ENCODE results near the gene CDH13. TPM values are rescaled to one million over a fixed set of nuclear protein-coding genes. Genes with fewer than 3 reads are reported as not detected.

CDH13 gene
- total and polyA plus RNA-seq, 2 experiments from 2014 or later: 1.6 to 4.4 TPM

DNA sequence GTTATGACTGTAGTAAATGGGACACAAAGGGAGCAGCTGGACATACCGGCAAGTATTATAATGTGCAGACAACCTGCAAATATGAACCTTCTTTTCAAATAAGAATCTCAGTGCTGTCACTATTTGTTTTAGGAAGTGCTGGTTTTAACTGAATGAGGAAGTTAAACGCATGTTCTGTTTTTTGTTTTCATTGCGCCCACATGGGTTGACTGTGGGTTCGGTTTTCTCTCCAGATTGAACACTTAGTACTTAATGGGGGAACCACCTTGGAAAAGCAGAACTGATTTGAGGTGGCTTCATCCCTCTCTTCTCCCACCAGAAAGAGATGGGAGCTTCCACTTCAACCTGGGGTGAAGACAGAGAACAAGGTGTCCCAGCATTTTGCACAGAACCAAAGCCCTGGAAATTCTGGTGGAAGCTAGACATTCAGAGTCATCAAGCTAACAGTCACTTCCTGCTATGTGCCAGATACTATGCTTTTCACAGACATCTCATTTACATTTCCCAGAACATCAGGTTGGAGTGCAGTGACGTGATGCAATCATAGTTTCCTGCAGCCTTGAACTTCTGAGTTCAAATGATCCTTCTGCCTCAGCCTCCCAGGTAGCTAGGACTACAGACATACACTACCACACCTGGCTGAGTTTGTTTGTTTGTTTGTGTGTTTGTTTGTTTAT is 149.8 kb downstream of the CDH13 start:
- Mint-ChIP-seq H3K4me3 (no peak overlapping the region), H3K27ac (no peak overlapping the region), H3K4me1 (peaks cover 4% of the 10 kb centered on the region; the same call in 2 of the 3 replicates), H3K27me3 (ENCODE audit: insufficient read depth, low read depth, poor library complexity) (peaks cover 5% of the 10 kb centered on the region), H3K9me3 (no peaks in the 10 kb centered on the region), H3K36me3 (ENCODE audit: low read depth) (no peaks in the 10 kb centered on the region)
- Histone ChIP-seq H2AFZ (no peak overlapping the region), H3K4me3 (no peak overlapping the region), H4K20me1 (replicated peaks; ENCODE audit: insufficient read depth) (no peaks in the 10 kb centered on the region), H3K27me3 (ENCODE audit: insufficient read depth) (no peaks in the 10 kb centered on the region), H3K27ac (ENCODE audit: low read depth) (no peak overlapping the region), H3F3A (replicated peaks; ENCODE audit: low read depth) (no peaks in the 10 kb centered on the region), H3K9me2 (ENCODE audit: insufficient read depth) (0 out of 2 replicates have a peak, but pooled peaks cover 3% of the 10 kb centered on the region), H3K4me1 (ENCODE audit: insufficient read depth) (peaks cover 2% of the 10 kb centered on the region; the same call in 1 of the 2 replicates), H3K4me2 (no peak overlapping the region), H3K36me3 (ENCODE audit: insufficient read depth) (no peaks in the 10 kb centered on the region), H3K79me2 (replicated peaks; ENCODE audit: insufficient read depth) (no peaks in the 10 kb centered on the region)
- DNase-seq (ENCODE audit: low spot score) (no peak), ATAC-seq (no peak)
- no peak for TF ChIP-seq JUNB (IDR thresholded peaks at IDR 0.05; ENCODE audit: unreplicated experiment)

DNA sequence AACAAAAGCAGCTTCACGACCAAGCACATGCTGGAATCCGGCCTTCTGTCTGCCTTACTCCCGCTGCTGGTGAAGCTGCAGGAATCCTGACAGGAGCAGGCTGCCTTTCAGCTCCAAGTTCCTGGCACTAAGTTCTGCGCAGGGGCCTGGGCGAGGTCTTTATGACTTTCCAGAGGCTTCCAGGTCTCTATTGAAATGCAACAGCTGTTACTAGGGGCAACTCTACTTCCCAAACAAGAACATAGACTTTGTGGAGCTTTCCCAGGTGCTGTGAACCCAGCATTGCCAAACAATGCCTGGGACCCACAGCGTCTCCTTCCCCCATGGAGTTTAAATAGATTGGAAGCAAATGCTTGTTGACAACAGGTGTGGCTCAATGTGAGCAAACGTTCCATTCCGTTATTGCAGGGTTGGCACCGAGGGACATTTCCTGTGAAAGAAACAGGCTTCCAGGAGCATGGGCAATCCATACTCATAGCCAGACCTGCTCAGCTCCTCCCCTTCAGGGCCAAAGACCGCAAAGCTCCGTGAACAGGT is 156.0 kb downstream of the CDH13 start:
- Histone ChIP-seq H3K36me3 (ENCODE audit: insufficient read depth) (no peaks in the 10 kb centered on the region), H4K20me1 (replicated peaks; ENCODE audit: insufficient read depth) (no peaks in the 10 kb centered on the region), H3K9me2 (ENCODE audit: insufficient read depth) (no peaks in the 10 kb centered on the region), H3K27me3 (ENCODE audit: insufficient read depth) (no peaks in the 10 kb centered on the region), H3K4me2 (peak overlapping the region; percentile 61), H3K27ac (ENCODE audit: low read depth) (no peak overlapping the region), H3K4me3 (no peak overlapping the region), H3K4me1 (ENCODE audit: insufficient read depth) (peaks cover 18% of the 10 kb centered on the region), H3F3A (replicated peaks; ENCODE audit: low read depth) (no peaks in the 10 kb centered on the region), H3K79me2 (replicated peaks; ENCODE audit: insufficient read depth) (no peaks in the 10 kb centered on the region), H2AFZ (peak overlapping the region; percentile 76; the same call in 1 of the 2 replicates)
- ATAC-seq (peak; percentile 81), DNase-seq (ENCODE audit: low spot score) (peak; percentile 66)
- peaks cover under 1% of the 10 kb centered on the region for H3K27me3 Mint-ChIP-seq (ENCODE audit: insufficient read depth, low read depth, poor library complexity)
- H3K36me3 Mint-ChIP-seq (ENCODE audit: low read depth): no peaks in the 10 kb centered on the region
- peaks cover 21% of the 10 kb centered on the region for H3K4me1 Mint-ChIP-seq
- H3K4me3 Mint-ChIP-seq: no peak overlapping the region
- no peak overlapping the region for H3K27ac Mint-ChIP-seq
- no peaks in the 10 kb centered on the region for H3K9me3 Mint-ChIP-seq
- TF ChIP-seq JUNB (IDR thresholded peaks at IDR 0.05; ENCODE audit: unreplicated experiment) (no peak), ZNF114 (CRISPR knock-in tag; IDR thresholded peaks at IDR 0.05) (no peak), CREB1 (CRISPR knock-in tag; IDR thresholded peaks at IDR 0.05; ENCODE audit: low read depth) (no peak), STAT1 (IDR thresholded peaks at IDR 0.05; ENCODE audit: unreplicated experiment) (no peak), ZNF331 (CRISPR knock-in tag; IDR thresholded peaks at IDR 0.05; ENCODE audit: low read depth) (no peak), NANOG (IDR thresholded peaks at IDR 0.05; ENCODE audit: borderline replicate concordance) (no peak)
- TF ChIP-seq, protein P1, sequence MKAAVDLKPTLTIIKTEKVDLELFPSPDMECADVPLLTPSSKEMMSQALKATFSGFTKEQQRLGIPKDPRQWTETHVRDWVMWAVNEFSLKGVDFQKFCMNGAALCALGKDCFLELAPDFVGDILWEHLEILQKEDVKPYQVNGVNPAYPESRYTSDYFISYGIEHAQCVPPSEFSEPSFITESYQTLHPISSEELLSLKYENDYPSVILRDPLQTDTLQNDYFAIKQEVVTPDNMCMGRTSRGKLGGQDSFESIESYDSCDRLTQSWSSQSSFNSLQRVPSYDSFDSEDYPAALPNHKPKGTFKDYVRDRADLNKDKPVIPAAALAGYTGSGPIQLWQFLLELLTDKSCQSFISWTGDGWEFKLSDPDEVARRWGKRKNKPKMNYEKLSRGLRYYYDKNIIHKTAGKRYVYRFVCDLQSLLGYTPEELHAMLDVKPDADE (IDR thresholded peaks at IDR 0.05): no peak
- TF ChIP-seq, protein P2, sequence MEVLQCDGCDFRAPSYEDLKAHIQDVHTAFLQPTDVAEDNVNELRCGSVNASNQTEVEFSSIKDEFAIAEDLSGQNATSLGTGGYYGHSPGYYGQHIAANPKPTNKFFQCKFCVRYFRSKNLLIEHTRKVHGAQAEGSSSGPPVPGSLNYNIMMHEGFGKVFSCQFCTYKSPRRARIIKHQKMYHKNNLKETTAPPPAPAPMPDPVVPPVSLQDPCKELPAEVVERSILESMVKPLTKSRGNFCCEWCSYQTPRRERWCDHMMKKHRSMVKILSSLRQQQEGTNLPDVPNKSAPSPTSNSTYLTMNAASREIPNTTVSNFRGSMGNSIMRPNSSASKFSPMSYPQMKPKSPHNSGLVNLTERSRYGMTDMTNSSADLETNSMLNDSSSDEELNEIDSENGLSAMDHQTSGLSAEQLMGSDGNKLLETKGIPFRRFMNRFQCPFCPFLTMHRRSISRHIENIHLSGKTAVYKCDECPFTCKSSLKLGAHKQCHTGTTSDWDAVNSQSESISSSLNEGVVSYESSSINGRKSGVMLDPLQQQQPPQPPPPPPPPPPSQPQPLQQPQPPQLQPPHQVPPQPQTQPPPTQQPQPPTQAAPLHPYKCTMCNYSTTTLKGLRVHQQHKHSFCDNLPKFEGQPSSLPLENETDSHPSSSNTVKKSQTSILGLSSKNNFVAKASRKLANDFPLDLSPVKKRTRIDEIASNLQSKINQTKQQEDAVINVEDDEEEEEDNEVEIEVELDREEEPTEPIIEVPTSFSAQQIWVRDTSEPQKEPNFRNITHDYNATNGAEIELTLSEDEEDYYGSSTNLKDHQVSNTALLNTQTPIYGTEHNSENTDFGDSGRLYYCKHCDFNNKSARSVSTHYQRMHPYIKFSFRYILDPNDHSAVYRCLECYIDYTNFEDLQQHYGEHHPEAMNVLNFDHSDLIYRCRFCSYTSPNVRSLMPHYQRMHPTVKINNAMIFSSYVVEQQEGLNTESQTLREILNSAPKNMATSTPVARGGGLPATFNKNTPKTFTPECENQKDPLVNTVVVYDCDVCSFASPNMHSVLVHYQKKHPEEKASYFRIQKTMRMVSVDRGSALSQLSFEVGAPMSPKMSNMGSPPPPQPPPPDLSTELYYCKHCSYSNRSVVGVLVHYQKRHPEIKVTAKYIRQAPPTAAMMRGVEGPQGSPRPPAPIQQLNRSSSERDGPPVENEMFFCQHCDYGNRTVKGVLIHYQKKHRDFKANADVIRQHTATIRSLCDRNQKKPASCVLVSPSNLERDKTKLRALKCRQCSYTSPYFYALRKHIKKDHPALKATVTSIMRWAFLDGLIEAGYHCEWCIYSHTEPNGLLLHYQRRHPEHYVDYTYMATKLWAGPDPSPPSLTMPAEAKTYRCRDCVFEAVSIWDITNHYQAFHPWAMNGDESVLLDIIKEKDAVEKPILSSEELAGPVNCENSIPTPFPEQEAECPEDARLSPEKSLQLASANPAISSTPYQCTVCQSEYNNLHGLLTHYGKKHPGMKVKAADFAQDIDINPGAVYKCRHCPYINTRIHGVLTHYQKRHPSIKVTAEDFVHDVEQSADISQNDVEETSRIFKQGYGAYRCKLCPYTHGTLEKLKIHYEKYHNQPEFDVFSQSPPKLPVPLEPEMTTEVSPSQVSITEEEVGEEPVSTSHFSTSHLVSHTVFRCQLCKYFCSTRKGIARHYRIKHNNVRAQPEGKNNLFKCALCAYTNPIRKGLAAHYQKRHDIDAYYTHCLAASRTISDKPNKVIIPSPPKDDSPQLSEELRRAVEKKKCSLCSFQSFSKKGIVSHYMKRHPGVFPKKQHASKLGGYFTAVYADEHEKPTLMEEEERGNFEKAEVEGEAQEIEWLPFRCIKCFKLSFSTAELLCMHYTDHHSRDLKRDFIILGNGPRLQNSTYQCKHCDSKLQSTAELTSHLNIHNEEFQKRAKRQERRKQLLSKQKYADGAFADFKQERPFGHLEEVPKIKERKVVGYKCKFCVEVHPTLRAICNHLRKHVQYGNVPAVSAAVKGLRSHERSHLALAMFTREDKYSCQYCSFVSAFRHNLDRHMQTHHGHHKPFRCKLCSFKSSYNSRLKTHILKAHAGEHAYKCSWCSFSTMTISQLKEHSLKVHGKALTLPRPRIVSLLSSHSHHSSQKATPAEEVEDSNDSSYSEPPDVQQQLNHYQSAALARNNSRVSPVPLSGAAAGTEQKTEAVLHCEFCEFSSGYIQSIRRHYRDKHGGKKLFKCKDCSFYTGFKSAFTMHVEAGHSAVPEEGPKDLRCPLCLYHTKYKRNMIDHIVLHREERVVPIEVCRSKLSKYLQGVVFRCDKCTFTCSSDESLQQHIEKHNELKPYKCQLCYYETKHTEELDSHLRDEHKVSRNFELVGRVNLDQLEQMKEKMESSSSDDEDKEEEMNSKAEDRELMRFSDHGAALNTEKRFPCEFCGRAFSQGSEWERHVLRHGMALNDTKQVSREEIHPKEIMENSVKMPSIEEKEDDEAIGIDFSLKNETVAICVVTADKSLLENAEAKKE (CRISPR knock-in tag; IDR thresholded peaks at IDR 0.05): no peak
- TF ChIP-seq, protein P3, sequence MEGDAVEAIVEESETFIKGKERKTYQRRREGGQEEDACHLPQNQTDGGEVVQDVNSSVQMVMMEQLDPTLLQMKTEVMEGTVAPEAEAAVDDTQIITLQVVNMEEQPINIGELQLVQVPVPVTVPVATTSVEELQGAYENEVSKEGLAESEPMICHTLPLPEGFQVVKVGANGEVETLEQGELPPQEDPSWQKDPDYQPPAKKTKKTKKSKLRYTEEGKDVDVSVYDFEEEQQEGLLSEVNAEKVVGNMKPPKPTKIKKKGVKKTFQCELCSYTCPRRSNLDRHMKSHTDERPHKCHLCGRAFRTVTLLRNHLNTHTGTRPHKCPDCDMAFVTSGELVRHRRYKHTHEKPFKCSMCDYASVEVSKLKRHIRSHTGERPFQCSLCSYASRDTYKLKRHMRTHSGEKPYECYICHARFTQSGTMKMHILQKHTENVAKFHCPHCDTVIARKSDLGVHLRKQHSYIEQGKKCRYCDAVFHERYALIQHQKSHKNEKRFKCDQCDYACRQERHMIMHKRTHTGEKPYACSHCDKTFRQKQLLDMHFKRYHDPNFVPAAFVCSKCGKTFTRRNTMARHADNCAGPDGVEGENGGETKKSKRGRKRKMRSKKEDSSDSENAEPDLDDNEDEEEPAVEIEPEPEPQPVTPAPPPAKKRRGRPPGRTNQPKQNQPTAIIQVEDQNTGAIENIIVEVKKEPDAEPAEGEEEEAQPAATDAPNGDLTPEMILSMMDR (conservative IDR thresholded peaks at IDR 0.05; ENCODE audit: low read depth in 2 of 2): no peak

Data from GM23338 (cell line).